ENCODE measurements around the gene MRPL49.

MRPL49 gene

GRCh38 chr11:65147352-65148075 lies 25.4 kb downstream of the MRPL49 start:
- no peak overlapping the region for H3K27ac ChIP-seq
- no peak for TF ChIP-seq CTCF (conservative IDR thresholded peaks at IDR 0.05)

- TF ChIP-seq CTCF (conservative IDR thresholded peaks at IDR 0.05) = no peak
- H3K27ac ChIP-seq = no peak overlapping the region
Measured at GRCh38 chr11:65148657-65149056, 26.5 kb downstream of the MRPL49 start.

- H3K27ac ChIP-seq = peak overlapping the region; percentile 32
Measured at GRCh38 chr11:65150131-65150508, 28.0 kb downstream of the MRPL49 start.

GRCh38 chr11:65150509-65151299 lies 28.6 kb downstream of the MRPL49 start:
- H3K27ac ChIP-seq = peak overlapping the region; percentile 32
- no peak for TF ChIP-seq CTCF (conservative IDR thresholded peaks at IDR 0.05)

- peak overlapping the region; percentile 32; the same call in 1 of the 2 replicates for H3K27ac ChIP-seq
- TF ChIP-seq CTCF (conservative IDR thresholded peaks at IDR 0.05) = no peak
Measured at GRCh38 chr11:65151331-65151899, 29.3 kb downstream of the MRPL49 start.

GRCh38 chr11:65152122-65152521 lies 30.0 kb downstream of the MRPL49 start:
- H3K27ac ChIP-seq = no peak overlapping the region
- no peak for TF ChIP-seq CTCF (conservative IDR thresholded peaks at IDR 0.05)

GRCh38 chr11:65156256-65156655 lies 34.1 kb downstream of the MRPL49 start:
- no peak overlapping the region for H3K27ac ChIP-seq
- no peak for TF ChIP-seq CTCF (conservative IDR thresholded peaks at IDR 0.05)

Data from VCaP (cell line).